Sigmoid colon (tissue), 3 donors: Measurements from ENCODE around the gene CUEDC2.
A peak's percentile ranks its signal among the peaks of the same experiment; 100 is the strongest.

Experiments
- CTCF ChIP-seq, 4 experiments: fragments of 450-650 bp in 3 of 4; fragments of 200-600 bp in 1 of 4; IDR thresholded peaks; one replicate each; pipeline ENCODE4 v1.5.1; 2016 to 2019; ENCODE audit warnings: antibody characterized with exemption in 4 of 4, mild to moderate bottlenecking in 3 of 4, moderate library complexity in 2 of 4
- POLR2A ChIP-seq, 2 donors: fragments of 450-650 bp; IDR thresholded peaks; one replicate each; pipeline ENCODE4 v1.6.1; 2016; ENCODE audit warnings: antibody characterized with exemption in 2 of 2, mild to moderate bottlenecking in 2 of 2, moderate library complexity in 2 of 2

- peak in 1 of 4 experiments; percentile 6 for TF ChIP-seq CTCF (IDR thresholded peaks at IDR 0.05)
- TF ChIP-seq POLR2A (IDR thresholded peaks at IDR 0.05) = no peak
Observed at GRCh38 chr10:102419269-102420180, 12.8 kb downstream of the CUEDC2 start.
